NCI-H1694 treated with DMSO at 0.1 percent for 48 hours (cell line): ENCODE measurements around the gene FCHSD2.
A peak's percentile ranks its signal among the peaks of the same experiment; 100 is the strongest.
"Not testable (repeated sequence)": the region's sequence is repeated elsewhere in the genome, so short reads cannot be mapped to it uniquely, and the experiment has no call there.

Experiments used
- DNase-seq: peaks from one replicate; lab custom pipeline; 2025; lab: John Stamatoyannopoulos, UW

FCHSD2 gene

GRCh38 chr11:73151416-73151815, 9.3 kb upstream of the FCHSD2 start:
- DNase-seq: no peak

- DNase-seq: no peak
Measured at GRCh38 chr11:73149105-73149504, 7.0 kb upstream of the FCHSD2 start.

GRCh38 chr11:73147771-73148681, 5.9 kb upstream of the FCHSD2 start:
- DNase-seq: peak; percentile 72

- no peak for DNase-seq
Measured at GRCh38 chr11:73145986-73146575, 4.0 kb upstream of the FCHSD2 start.

- peak; percentile 30 for DNase-seq
Measured at GRCh38 chr11:73143126-73143838, 1.2 kb upstream of the FCHSD2 start.

- DNase-seq: peak; percentile 49
Measured at GRCh38 chr11:73141309-73142127, 600 bp downstream of the FCHSD2 start.

- DNase-seq: no peak
Measured at GRCh38 chr11:73141031-73141308, 1.1 kb downstream of the FCHSD2 start.

- no peak for DNase-seq
Measured at GRCh38 chr11:73140213-73141030, 1.7 kb downstream of the FCHSD2 start.

GRCh38 chr11:73139476-73140198, 2.5 kb downstream of the FCHSD2 start:
- DNase-seq: no peak

- no peak for DNase-seq
Measured at GRCh38 chr11:73137944-73138274, 4.2 kb downstream of the FCHSD2 start.

- DNase-seq: no peak
Measured at GRCh38 chr11:73137262-73137943, 4.7 kb downstream of the FCHSD2 start.

- DNase-seq: not testable (repeated sequence)
Measured at GRCh38 chr11:73136722-73137121, 5.4 kb downstream of the FCHSD2 start.

- no peak for DNase-seq
Measured at GRCh38 chr11:73135346-73136284, 6.5 kb downstream of the FCHSD2 start.

- DNase-seq: not testable (repeated sequence)
Measured at GRCh38 chr11:73132349-73132748, 9.8 kb downstream of the FCHSD2 start.

GRCh38 chr11:73130181-73130580, 11.9 kb downstream of the FCHSD2 start:
- DNase-seq: no peak

GRCh38 chr11:73129198-73129597, 12.9 kb downstream of the FCHSD2 start:
- DNase-seq: no peak

- no peak for DNase-seq
Measured at GRCh38 chr11:73126804-73127480, 15.2 kb downstream of the FCHSD2 start.

- no peak for DNase-seq
Measured at GRCh38 chr11:73124800-73125199, 17.3 kb downstream of the FCHSD2 start.
